ENCODE data around the gene MAP4K4.

DNA sequence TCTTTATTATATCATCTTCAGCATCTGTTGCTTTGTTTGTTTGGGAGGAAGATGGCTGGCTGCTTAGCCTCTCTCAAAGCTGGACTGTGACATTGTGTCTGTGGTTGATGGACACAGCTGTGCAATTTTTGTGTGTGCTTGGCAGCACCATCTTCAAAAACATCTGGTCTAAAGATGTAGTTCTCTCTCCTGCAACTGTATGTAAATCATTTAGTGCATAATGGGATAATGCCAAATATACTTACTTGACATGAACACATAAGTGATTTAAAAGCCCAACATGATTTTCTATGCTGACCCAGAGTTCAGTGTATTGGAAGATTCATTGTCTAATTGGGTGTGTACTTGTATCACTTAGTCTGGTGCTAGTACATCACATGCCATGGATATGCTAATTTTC lies 112.2 kb downstream of the MAP4K4 start:
- TF ChIP-seq, protein P1, sequence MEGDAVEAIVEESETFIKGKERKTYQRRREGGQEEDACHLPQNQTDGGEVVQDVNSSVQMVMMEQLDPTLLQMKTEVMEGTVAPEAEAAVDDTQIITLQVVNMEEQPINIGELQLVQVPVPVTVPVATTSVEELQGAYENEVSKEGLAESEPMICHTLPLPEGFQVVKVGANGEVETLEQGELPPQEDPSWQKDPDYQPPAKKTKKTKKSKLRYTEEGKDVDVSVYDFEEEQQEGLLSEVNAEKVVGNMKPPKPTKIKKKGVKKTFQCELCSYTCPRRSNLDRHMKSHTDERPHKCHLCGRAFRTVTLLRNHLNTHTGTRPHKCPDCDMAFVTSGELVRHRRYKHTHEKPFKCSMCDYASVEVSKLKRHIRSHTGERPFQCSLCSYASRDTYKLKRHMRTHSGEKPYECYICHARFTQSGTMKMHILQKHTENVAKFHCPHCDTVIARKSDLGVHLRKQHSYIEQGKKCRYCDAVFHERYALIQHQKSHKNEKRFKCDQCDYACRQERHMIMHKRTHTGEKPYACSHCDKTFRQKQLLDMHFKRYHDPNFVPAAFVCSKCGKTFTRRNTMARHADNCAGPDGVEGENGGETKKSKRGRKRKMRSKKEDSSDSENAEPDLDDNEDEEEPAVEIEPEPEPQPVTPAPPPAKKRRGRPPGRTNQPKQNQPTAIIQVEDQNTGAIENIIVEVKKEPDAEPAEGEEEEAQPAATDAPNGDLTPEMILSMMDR (IDR thresholded peaks at IDR 0.05), result no peak
- no peak for TF ChIP-seq EZH2 (IDR thresholded peaks at IDR 0.05)
- no peak for TF ChIP-seq EZH2phosphoT487 (IDR thresholded peaks at IDR 0.05)

All from neural progenitor cell (in vitro differentiated cells).